Lower lobe of right lung (tissue), 2 donors: ENCODE results near the gene BPIFB4. TPM values are rescaled to one million over a fixed set of nuclear protein-coding genes. Genes with fewer than 3 reads are reported as not detected.
"Not testable (repeated sequence)": the region's sequence is repeated elsewhere in the genome, so short reads cannot be mapped to it uniquely, and the experiment has no call there.

Experiments used
- ATAC-seq, 2 donors: fragments of 200-7000 bp; cut with Tn5 transposase; one replicate each; pipeline ENCODE4 v1.9.1; 2020 to 2022; ENCODE audit warnings: mild to moderate bottlenecking in 2 of 2, moderate library complexity in 2 of 2
- DNase-seq: peaks from one replicate; pipeline ENCODE4 v3.0.0-alpha.2; 2020
- H3K27ac ChIP-seq: fragments of 200-600 bp; one replicate; pipeline ENCODE4 v1.8.0; 2022
- H3K27me3 ChIP-seq: fragments of 200-600 bp; one replicate; pipeline ENCODE4 v1.8.0; 2022; ENCODE audit warnings: low read depth
- H3K36me3 ChIP-seq: fragments of 200-600 bp; one replicate; pipeline ENCODE4 v1.8.0; 2022; ENCODE audit warnings: mild to moderate bottlenecking
- H3K4me1 ChIP-seq: fragments of 200-600 bp; one replicate; pipeline ENCODE4 v1.8.0; 2022
- H3K4me3 ChIP-seq: fragments of 200-600 bp; one replicate; pipeline ENCODE4 v1.8.0; 2022; ENCODE audit warnings: mild to moderate bottlenecking
- H3K9me3 ChIP-seq: fragments of 200-600 bp; one replicate; pipeline ENCODE4 v1.8.0; 2022
- intact Hi-C: fragments of 100-400 bp; cut with DNase I; formaldehyde crosslinking; loops from one replicate; pipeline ENCODE4 v1.11.0; 2022
- total RNA-seq: library from RNA; stranded (reverse); fragmentation: NEBNext Ultra II Directional; extraction: Animal tissue kit (Norgen Biotek cat#: 25700); gene quantifications from one replicate; pipeline ENCODE4 v1.2.1, GENCODE V29; 2021
- TF ChIP-seq, protein P1 (sequence below): fragments of 200-600 bp; IDR thresholded peaks from one replicate; pipeline ENCODE4 v1.8.0; 2022; ENCODE audit warnings: antibody characterized with exemption, mild to moderate bottlenecking
- donor health status: DM: no; HTN: yes; CAD: no; lungs with severe emphysema.

BPIFB4 gene
- total RNA-seq, 1 donor from 2014 or later, result not detected

- TF ChIP-seq, protein P1, sequence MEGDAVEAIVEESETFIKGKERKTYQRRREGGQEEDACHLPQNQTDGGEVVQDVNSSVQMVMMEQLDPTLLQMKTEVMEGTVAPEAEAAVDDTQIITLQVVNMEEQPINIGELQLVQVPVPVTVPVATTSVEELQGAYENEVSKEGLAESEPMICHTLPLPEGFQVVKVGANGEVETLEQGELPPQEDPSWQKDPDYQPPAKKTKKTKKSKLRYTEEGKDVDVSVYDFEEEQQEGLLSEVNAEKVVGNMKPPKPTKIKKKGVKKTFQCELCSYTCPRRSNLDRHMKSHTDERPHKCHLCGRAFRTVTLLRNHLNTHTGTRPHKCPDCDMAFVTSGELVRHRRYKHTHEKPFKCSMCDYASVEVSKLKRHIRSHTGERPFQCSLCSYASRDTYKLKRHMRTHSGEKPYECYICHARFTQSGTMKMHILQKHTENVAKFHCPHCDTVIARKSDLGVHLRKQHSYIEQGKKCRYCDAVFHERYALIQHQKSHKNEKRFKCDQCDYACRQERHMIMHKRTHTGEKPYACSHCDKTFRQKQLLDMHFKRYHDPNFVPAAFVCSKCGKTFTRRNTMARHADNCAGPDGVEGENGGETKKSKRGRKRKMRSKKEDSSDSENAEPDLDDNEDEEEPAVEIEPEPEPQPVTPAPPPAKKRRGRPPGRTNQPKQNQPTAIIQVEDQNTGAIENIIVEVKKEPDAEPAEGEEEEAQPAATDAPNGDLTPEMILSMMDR, result no peak
- H3K36me3 ChIP-seq, result no peaks in the 10 kb centered on the region
- intact Hi-C loops, result no loop called here
- H3K27me3 ChIP-seq, result no peaks in the 10 kb centered on the region
- peaks cover 3% of the 10 kb centered on the region for H3K9me3 ChIP-seq
- no peaks in the 10 kb centered on the region for H3K4me1 ChIP-seq
- H3K4me3 ChIP-seq, result no peak overlapping the region
- H3K27ac ChIP-seq, result no peak overlapping the region
- ATAC-seq (no peak), DNase-seq (no peak)
These were observed 36.3 kb upstream of the BPIFB4 start for GRCh38 chr20:33042983-33043730.

DNA sequence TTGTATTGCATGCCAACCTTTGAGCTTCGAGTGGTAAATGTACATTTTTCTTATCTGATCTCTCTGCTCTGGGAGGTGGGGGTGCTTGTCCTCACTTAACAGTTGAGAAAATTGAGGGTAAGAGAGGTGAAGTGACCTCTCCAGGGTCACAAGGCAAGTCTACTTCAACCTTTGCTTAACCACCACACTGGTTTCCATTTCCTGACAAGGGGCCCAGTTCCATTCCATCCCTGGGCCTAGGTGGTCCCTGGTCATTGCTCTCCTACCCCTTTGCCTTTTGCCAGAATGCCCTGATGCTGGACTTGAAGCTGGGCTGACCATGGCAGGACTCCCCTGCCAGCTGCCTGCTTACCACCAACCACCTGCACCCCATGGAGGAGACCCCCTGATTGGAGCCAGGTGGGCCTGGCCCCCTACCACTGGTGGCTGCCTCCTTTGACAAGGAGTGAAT is 35.7 kb upstream of the BPIFB4 start:
- peaks cover 3% of the 10 kb centered on the region for H3K9me3 ChIP-seq
- no peak for DNase-seq
- intact Hi-C loops, result no loop called here
- no peaks in the 10 kb centered on the region for H3K36me3 ChIP-seq
- ATAC-seq, result no peak
- H3K4me3 ChIP-seq, result no peak overlapping the region
- H3K27me3 ChIP-seq, result no peaks in the 10 kb centered on the region
- H3K27ac ChIP-seq, result no peak overlapping the region
- no peaks in the 10 kb centered on the region for H3K4me1 ChIP-seq
- TF ChIP-seq, protein P1, result no peak

GRCh38 chr20:33045129-33045721 is 34.2 kb upstream of the BPIFB4 start:
- intact Hi-C loops, ATAC-seq, H3K4me1 ChIP-seq: not testable (repeated sequence)

GRCh38 chr20:33046412-33046811 is 33.0 kb upstream of the BPIFB4 start:
- Histone ChIP-seq H3K4me3 (no peak overlapping the region), H3K4me1 (no peaks in the 10 kb centered on the region), H3K36me3 (no peaks in the 10 kb centered on the region), H3K27me3 (no peaks in the 10 kb centered on the region), H3K27ac (no peak overlapping the region), H3K9me3 (peaks cover 3% of the 10 kb centered on the region)
- no peak for DNase-seq
- ATAC-seq, result no peak
- intact Hi-C loops, result no loop called here
- TF ChIP-seq, protein P1, result no peak

More at GRCh38 chr20:33045129-33045721, 34.2 kb upstream of the BPIFB4 start:
- not testable (repeated sequence) for DNase-seq, H3K4me3 ChIP-seq, H3K27ac ChIP-seq, H3K36me3 ChIP-seq, H3K9me3 ChIP-seq, H3K27me3 ChIP-seq

DNA sequence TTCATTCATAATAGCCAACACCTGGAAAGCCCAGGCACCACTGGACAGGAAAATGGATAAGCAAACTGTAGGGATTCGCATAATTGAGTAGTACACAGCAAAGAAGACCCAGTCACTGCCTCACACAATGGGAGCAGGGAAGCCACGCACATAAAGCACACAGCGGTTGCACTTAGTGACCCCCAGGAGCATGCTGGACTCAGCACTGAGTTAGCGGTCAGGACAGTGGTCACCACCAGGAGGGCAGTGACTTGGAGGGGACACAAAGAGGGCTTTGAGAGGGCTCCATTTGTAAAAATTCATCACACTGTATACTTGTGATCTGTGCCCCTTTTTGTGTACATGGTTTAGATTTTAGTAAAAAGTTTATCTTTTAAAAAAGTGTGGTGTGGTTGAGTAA is 28.1 kb upstream of the BPIFB4 start:
- Histone ChIP-seq H3K4me1 (no peaks in the 10 kb centered on the region), H3K4me3 (no peak overlapping the region), H3K9me3 (no peaks in the 10 kb centered on the region), H3K27me3 (no peaks in the 10 kb centered on the region), H3K36me3 (no peaks in the 10 kb centered on the region), H3K27ac (no peak overlapping the region)
- DNase-seq (no peak), ATAC-seq (no peak)
- intact Hi-C loops, result no loop called here
- TF ChIP-seq, protein P1, result no peak
